Chondrocyte (in vitro differentiated cells): ENCODE measurements around the gene CNTFR. TPM values are rescaled to one million over a fixed set of nuclear protein-coding genes. Genes with fewer than 3 reads are reported as not detected.

ENCODE experiments used
- DNase-seq: peaks from one replicate; pipeline ENCODE4 v3.0.0; 2021; ENCODE audit warnings: mixed read lengths, low spot score
- H3K27ac Mint-ChIP-seq: one replicate; pipeline ENCODE4 v1.8.0; 2021; ENCODE audit warnings: mild to moderate bottlenecking, moderate library complexity, mixed read lengths; ENCODE audit not compliant: unreplicated experiment
- H3K27me3 Mint-ChIP-seq: 2 replicates; pipeline ENCODE4 v1.8.0; 2021; ENCODE audit warnings: low read depth, mixed read lengths
- H3K36me3 Mint-ChIP-seq: 2 replicates; pipeline ENCODE4 v1.8.0; 2021; ENCODE audit warnings: low read depth, mixed read lengths
- H3K4me1 Mint-ChIP-seq: 2 replicates; pipeline ENCODE4 v1.8.0; 2021; ENCODE audit warnings: low read depth, mild to moderate bottlenecking, mixed read lengths
- H3K4me3 Mint-ChIP-seq: one replicate; pipeline ENCODE4 v1.8.0; 2021; ENCODE audit warnings: mild to moderate bottlenecking, moderate library complexity, mixed read lengths; ENCODE audit not compliant: unreplicated experiment
- H3K9me3 Mint-ChIP-seq: 2 replicates; pipeline ENCODE4 v1.8.0; 2021; ENCODE audit warnings: low read depth, mixed read lengths
- total RNA-seq: library from RNA; stranded (reverse); gene quantifications from 3 replicates; pipeline ENCODE4 v1.2.1, GENCODE V29; 2021
- TF ChIP-seq, protein P1 (sequence below): fragments of 200-600 bp; sonication (generic); IDR thresholded peaks from 2 replicates; pipeline ENCODE4 v1.5.0; 2021; ENCODE audit warnings: antibody characterized with exemption, mild to moderate bottlenecking, moderate library complexity

Gene CNTFR
- total RNA-seq, 1 donor from 2014 or later: 0.12 TPM

DNA sequence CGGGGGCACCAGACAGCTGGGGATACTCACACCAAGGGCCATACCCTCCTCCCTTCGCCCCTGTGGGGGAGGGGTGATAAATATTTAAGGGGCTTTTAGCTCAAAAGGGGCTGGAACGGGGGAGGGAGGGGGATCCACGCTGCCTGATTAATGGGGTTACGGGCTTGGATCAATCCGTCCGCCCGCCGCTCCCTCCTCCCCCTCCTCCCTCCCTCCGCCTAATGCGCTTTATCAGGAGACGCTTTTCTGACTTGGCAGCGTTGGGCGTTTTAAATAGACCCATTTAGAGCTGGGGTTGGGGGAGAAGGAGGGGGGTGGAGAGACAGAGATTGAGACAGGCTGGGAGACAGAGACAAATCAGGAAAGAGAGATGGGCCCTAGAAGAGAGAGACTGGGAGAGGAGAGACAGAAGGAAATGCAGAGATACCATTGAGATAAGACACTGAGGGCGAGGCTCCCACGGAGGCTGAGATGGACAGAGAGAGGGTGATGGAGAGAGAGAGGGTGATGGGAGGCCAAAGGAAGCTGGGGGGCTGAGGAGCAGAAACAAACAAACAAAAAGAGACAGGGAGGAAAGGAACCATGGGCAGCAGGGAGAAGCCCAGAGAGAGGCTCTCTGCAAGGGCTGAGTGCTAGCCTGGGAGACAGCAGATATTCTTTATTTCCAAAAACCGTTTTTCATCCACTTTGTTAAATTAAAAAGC, 10.3 kb downstream of the CNTFR start:
- TF ChIP-seq, protein P1, sequence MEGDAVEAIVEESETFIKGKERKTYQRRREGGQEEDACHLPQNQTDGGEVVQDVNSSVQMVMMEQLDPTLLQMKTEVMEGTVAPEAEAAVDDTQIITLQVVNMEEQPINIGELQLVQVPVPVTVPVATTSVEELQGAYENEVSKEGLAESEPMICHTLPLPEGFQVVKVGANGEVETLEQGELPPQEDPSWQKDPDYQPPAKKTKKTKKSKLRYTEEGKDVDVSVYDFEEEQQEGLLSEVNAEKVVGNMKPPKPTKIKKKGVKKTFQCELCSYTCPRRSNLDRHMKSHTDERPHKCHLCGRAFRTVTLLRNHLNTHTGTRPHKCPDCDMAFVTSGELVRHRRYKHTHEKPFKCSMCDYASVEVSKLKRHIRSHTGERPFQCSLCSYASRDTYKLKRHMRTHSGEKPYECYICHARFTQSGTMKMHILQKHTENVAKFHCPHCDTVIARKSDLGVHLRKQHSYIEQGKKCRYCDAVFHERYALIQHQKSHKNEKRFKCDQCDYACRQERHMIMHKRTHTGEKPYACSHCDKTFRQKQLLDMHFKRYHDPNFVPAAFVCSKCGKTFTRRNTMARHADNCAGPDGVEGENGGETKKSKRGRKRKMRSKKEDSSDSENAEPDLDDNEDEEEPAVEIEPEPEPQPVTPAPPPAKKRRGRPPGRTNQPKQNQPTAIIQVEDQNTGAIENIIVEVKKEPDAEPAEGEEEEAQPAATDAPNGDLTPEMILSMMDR: no peak
- Mint-ChIP-seq H3K27me3 (peaks cover 45% of the 10 kb centered on the region), H3K4me3 (no peak overlapping the region), H3K36me3 (no peaks in the 10 kb centered on the region), H3K4me1 (peaks cover 7% of the 10 kb centered on the region), H3K9me3 (no peaks in the 10 kb centered on the region), H3K27ac (no peak overlapping the region)
- no peak for DNase-seq

DNA sequence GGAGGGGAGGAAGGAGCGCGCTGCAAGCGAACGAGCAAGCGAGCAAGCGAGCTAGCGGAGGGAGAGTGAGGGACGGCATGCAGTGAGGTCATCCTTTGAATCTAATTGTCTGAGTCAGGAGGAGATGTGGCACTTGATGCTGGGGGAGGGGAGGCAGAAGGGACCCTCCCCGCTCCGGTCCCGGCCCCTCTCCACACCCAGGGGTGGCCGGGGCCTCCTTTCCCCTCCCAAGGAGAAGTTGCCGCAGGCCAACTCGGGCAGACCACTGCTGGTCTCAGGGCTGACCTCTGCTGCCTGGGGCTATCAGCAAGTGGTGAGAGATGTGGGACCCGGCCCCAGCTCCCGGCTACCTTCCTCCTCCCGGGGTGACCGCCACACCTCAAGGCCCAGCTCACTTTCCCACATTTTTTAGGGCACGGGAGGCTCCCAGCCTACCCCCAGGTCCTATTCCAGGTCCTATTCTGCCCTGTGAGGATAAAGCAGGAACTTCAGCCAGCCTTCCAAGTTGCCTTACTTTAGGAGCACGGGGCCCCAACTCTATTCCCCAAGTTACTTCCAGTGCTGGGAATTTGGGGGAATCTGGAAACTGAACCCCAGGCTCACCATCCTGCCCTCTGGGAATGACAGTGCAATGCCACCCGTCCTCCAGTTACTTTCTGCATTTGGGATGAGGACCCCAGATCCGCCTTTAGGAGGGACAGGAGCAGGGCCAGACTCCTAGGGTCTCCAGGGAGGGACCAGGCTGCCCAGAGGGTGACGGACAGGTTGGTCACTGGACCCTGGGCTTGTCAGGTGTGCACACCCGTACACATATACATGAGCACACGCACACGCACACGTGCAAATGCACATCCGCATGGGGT, 11.1 kb downstream of the CNTFR start:
- Mint-ChIP-seq H3K27ac (no peak overlapping the region), H3K27me3 (peaks cover 42% of the 10 kb centered on the region)
- DNase-seq: no peak

DNA sequence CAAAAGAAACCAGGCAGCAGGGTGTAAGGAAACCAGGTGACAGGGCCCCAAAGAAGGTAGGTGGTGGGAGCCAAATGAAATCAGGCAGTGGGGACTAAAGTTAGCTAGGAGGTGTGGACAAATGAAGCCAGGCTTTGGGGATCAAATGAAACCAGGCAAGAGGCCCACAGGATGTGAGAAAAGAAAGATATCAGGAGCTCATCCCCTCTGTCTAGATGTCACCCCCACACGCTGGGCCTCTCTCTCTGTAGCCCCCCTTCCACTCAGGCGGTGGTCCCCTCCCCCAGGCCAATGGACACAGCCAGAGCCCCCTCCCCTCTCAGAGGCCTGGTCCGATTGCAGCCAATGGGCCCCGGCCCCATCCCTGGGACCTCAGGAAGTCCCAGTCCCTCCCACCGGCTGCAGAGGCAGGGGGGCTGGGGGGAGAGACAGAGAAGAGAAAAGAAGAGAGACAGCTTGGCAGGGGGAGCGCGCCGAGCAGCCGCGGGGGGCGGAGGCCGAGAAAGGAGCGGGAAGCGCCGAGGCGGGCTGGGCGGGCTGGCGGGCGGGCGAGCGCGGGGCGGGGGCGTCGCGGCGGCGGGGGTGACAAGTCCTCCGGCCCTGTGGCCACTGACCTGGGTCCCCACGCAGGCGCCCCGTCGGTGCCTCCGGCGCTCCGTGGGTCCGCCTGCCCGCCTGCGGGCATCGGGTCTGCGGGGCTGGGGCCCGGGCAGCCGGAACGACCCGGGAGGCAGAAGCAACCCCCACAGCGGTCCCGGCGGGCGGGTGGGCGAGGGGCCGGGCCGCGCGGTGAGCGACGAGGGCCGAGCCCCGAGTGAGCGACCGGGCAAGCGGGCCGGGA, 11.9 kb downstream of the CNTFR start:
- no peak overlapping the region for H3K27ac Mint-ChIP-seq

More for the DNA sequence above, 11.1 kb downstream of the CNTFR start:
- Mint-ChIP-seq H3K4me3 (no peak overlapping the region), H3K4me1 (peaks cover 7% of the 10 kb centered on the region), H3K36me3 (no peaks in the 10 kb centered on the region), H3K9me3 (no peaks in the 10 kb centered on the region)
- TF ChIP-seq, protein P1: no peak

DNA sequence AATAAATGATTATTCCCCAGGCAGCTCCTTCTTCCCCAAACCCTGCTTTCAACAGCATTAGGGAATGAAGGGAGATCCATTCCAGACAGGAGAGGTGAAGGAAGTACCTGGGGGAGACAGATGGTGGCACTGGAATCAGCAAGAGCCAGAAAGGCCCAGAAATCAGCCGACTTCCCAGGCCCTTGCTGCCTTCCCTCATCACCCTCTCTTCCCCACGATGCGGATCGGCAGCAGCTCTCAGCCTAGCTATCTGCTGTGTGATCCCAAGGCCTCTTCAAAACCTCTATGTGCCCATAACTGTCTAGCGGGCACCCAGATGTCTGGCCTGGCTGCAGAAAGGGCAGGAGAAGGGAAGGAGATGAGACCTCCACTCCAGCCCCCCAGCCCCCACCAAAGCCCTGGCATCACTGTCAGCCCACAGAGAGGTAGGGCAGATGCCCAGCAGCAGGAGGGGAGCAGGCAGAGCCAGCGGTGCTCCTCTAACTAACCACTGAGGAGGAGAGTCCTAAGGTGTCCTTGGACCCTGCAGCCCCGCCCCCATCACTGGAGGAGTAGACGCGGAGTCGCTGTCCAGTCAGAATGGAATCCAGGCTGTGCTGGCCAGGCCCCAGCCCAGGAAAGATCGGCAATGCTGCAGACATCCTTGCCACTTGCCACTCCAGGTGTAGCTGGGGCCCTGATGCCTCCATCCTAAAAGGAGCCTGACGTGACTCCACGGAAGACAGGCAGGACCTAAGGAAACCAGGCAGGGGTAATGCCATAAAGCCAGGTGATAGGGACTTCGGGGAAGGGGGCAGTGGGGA, 12.7 kb downstream of the CNTFR start:
- H3K4me3 Mint-ChIP-seq: peak overlapping the region; percentile 66
- no peaks in the 10 kb centered on the region for H3K9me3 Mint-ChIP-seq
- TF ChIP-seq, protein P1: no peak
- DNase-seq: peak; percentile 75
- no peaks in the 10 kb centered on the region for H3K36me3 Mint-ChIP-seq
- peaks cover 34% of the 10 kb centered on the region for H3K27me3 Mint-ChIP-seq
- no peak overlapping the region for H3K27ac Mint-ChIP-seq
- H3K4me1 Mint-ChIP-seq: peaks cover 7% of the 10 kb centered on the region

More for the DNA sequence above, 11.9 kb downstream of the CNTFR start:
- TF ChIP-seq, protein P1: no peak
- DNase-seq: no peak
- Mint-ChIP-seq H3K27me3 (peaks cover 37% of the 10 kb centered on the region), H3K9me3 (no peaks in the 10 kb centered on the region), H3K4me3 (peak overlapping the region; percentile 66), H3K4me1 (peaks cover 7% of the 10 kb centered on the region), H3K36me3 (no peaks in the 10 kb centered on the region)
